Central memory CD8-positive, alpha-beta T cell (primary cell): ENCODE measurements around the gene INPP5D.
"Not testable (repeated sequence)": the region's sequence is repeated elsewhere in the genome, so short reads cannot be mapped to it uniquely, and the experiment has no call there.

ENCODE experiments used
- ATAC-seq: fragments of 150-1000 bp; cut with Tn5 transposase; replicated peaks from 2 replicates; pipeline ENCODE4 v1.10.0; 2022; ENCODE audit warnings: mild to moderate bottlenecking, moderate FRiP score, moderate number of reproducible peaks; ENCODE audit not compliant: poor library complexity, severe bottlenecking; ENCODE audit errors: extremely low read depth
- DNase-seq, 2 donors: peaks; one replicate each; pipeline ENCODE4 v3.0.0; 2021; ENCODE audit warnings: low spot score in 2 of 2
- H3K27ac Mint-ChIP-seq: one replicate; pipeline ENCODE4 v1.8.0; 2022; ENCODE audit warnings: low read depth, mild to moderate bottlenecking, moderate library complexity, mixed read lengths
- H3K27me3 Mint-ChIP-seq: one replicate; pipeline ENCODE4 v1.8.0; 2022; ENCODE audit warnings: mixed read lengths
- H3K36me3 Mint-ChIP-seq: one replicate; pipeline ENCODE4 v1.8.0; 2022; ENCODE audit warnings: mild to moderate bottlenecking, moderate library complexity, mixed read lengths; ENCODE audit not compliant: insufficient read depth
- H3K4me1 Mint-ChIP-seq: one replicate; pipeline ENCODE4 v1.8.0; 2022; ENCODE audit warnings: mixed read lengths
- H3K4me3 Mint-ChIP-seq: one replicate; pipeline ENCODE4 v1.8.0; 2022; ENCODE audit warnings: mild to moderate bottlenecking, moderate library complexity, mixed read lengths
- H3K9me3 Mint-ChIP-seq: one replicate; pipeline ENCODE4 v1.8.0; 2022; ENCODE audit warnings: mixed read lengths

INPP5D gene

GRCh38 chr2:233115121-233115520 is 55.0 kb downstream of the INPP5D start:
- H3K4me3 Mint-ChIP-seq: peak overlapping the region; percentile 52
- no peak for DNase-seq
- peaks cover 64% of the 10 kb centered on the region for H3K4me1 Mint-ChIP-seq
- peaks cover 37% of the 10 kb centered on the region for H3K36me3 Mint-ChIP-seq
- H3K9me3 Mint-ChIP-seq: no peaks in the 10 kb centered on the region
- H3K27ac Mint-ChIP-seq: peak overlapping the region; percentile 79
- ATAC-seq: no peak
- no peaks in the 10 kb centered on the region for H3K27me3 Mint-ChIP-seq

GRCh38 chr2:233115741-233116140 is 55.6 kb downstream of the INPP5D start:
- Mint-ChIP-seq H3K27ac (no peak overlapping the region), H3K9me3 (no peaks in the 10 kb centered on the region), H3K36me3 (peaks cover 35% of the 10 kb centered on the region), H3K4me3 (peak overlapping the region; percentile 52), H3K4me1 (peaks cover 64% of the 10 kb centered on the region), H3K27me3 (no peaks in the 10 kb centered on the region)
- ATAC-seq: no peak
- DNase-seq: no peak

- Mint-ChIP-seq H3K27me3 (no peaks in the 10 kb centered on the region), H3K4me1 (peaks cover 61% of the 10 kb centered on the region), H3K4me3 (peak overlapping the region; percentile 13), H3K9me3 (no peaks in the 10 kb centered on the region), H3K36me3 (peaks cover 39% of the 10 kb centered on the region), H3K27ac (peak overlapping the region; percentile 51)
- DNase-seq: no peak
- ATAC-seq: no peak
Observed at GRCh38 chr2:233116946-233117345, 56.8 kb downstream of the INPP5D start.

GRCh38 chr2:233117351-233117750 is 57.2 kb downstream of the INPP5D start:
- Mint-ChIP-seq H3K27me3 (no peaks in the 10 kb centered on the region), H3K4me1 (peaks cover 64% of the 10 kb centered on the region), H3K36me3 (peaks cover 41% of the 10 kb centered on the region), H3K27ac (peak overlapping the region; percentile 51), H3K9me3 (no peaks in the 10 kb centered on the region), H3K4me3 (no peak overlapping the region)
- DNase-seq (no peak), ATAC-seq (no peak)

- ATAC-seq (no peak), DNase-seq (no peak)
- Mint-ChIP-seq H3K4me3 (no peak overlapping the region), H3K4me1 (peaks cover 60% of the 10 kb centered on the region), H3K27ac (peak overlapping the region; percentile 69), H3K27me3 (no peaks in the 10 kb centered on the region), H3K36me3 (peaks cover 46% of the 10 kb centered on the region), H3K9me3 (no peaks in the 10 kb centered on the region)
Observed at GRCh38 chr2:233117811-233118647, 57.9 kb downstream of the INPP5D start.

- H3K36me3 Mint-ChIP-seq: peaks cover 51% of the 10 kb centered on the region
- H3K4me3 Mint-ChIP-seq: peak overlapping the region; percentile 45
- H3K4me1 Mint-ChIP-seq: peaks cover 54% of the 10 kb centered on the region
- DNase-seq (no peak), ATAC-seq (no peak)
- H3K9me3 Mint-ChIP-seq: no peaks in the 10 kb centered on the region
- no peaks in the 10 kb centered on the region for H3K27me3 Mint-ChIP-seq
- peak overlapping the region; percentile 69 for H3K27ac Mint-ChIP-seq
Observed at GRCh38 chr2:233118648-233119000, 58.5 kb downstream of the INPP5D start.

GRCh38 chr2:233119123-233119522 is 59.0 kb downstream of the INPP5D start:
- peaks cover 49% of the 10 kb centered on the region for H3K4me1 Mint-ChIP-seq
- H3K27ac Mint-ChIP-seq: peak overlapping the region; percentile 69
- H3K4me3 Mint-ChIP-seq: peak overlapping the region; percentile 45
- H3K9me3 Mint-ChIP-seq: no peaks in the 10 kb centered on the region
- H3K27me3 Mint-ChIP-seq: no peaks in the 10 kb centered on the region
- ATAC-seq (no peak), DNase-seq (no peak)
- peaks cover 50% of the 10 kb centered on the region for H3K36me3 Mint-ChIP-seq

- peaks cover 51% of the 10 kb centered on the region for H3K36me3 Mint-ChIP-seq
- H3K9me3 Mint-ChIP-seq: no peaks in the 10 kb centered on the region
- no peak for ATAC-seq
- H3K27me3 Mint-ChIP-seq: no peaks in the 10 kb centered on the region
- peak overlapping the region; percentile 69 for H3K27ac Mint-ChIP-seq
- H3K4me3 Mint-ChIP-seq: no peak overlapping the region
- no peak for DNase-seq
- peaks cover 42% of the 10 kb centered on the region for H3K4me1 Mint-ChIP-seq
Observed at GRCh38 chr2:233119806-233120205, 59.7 kb downstream of the INPP5D start.

- Mint-ChIP-seq H3K27me3 (no peaks in the 10 kb centered on the region), H3K9me3 (no peaks in the 10 kb centered on the region), H3K4me1 (peaks cover 35% of the 10 kb centered on the region), H3K36me3 (peaks cover 53% of the 10 kb centered on the region), H3K27ac (no peak overlapping the region), H3K4me3 (no peak overlapping the region)
- ATAC-seq (no peak), DNase-seq (no peak)
Observed at GRCh38 chr2:233120459-233120858, 60.3 kb downstream of the INPP5D start.

- Mint-ChIP-seq H3K4me3 (no peak overlapping the region), H3K36me3 (peaks cover 60% of the 10 kb centered on the region), H3K27ac (no peak overlapping the region), H3K27me3 (no peaks in the 10 kb centered on the region), H3K4me1 (peaks cover 34% of the 10 kb centered on the region), H3K9me3 (no peaks in the 10 kb centered on the region)
- ATAC-seq: no peak
- no peak for DNase-seq
Observed at GRCh38 chr2:233121856-233122255, 61.7 kb downstream of the INPP5D start.

- Mint-ChIP-seq H3K4me3 (no peak overlapping the region), H3K4me1 (peaks cover 33% of the 10 kb centered on the region), H3K27ac (no peak overlapping the region), H3K27me3 (no peaks in the 10 kb centered on the region), H3K36me3 (peaks cover 65% of the 10 kb centered on the region), H3K9me3 (no peaks in the 10 kb centered on the region)
- no peak for ATAC-seq
- no peak for DNase-seq
Observed at GRCh38 chr2:233122541-233122940, 62.4 kb downstream of the INPP5D start.

GRCh38 chr2:233123576-233123975 is 63.4 kb downstream of the INPP5D start:
- not testable (repeated sequence) for H3K27me3 Mint-ChIP-seq, DNase-seq, ATAC-seq, H3K9me3 Mint-ChIP-seq, H3K27ac Mint-ChIP-seq, H3K4me3 Mint-ChIP-seq
- Mint-ChIP-seq H3K4me1 (peaks cover 23% of the 10 kb centered on the region), H3K36me3 (peaks cover 63% of the 10 kb centered on the region)

- Mint-ChIP-seq H3K4me1 (peaks cover 16% of the 10 kb centered on the region), H3K27ac (no peak overlapping the region), H3K27me3 (no peaks in the 10 kb centered on the region), H3K9me3 (no peaks in the 10 kb centered on the region), H3K4me3 (no peak overlapping the region), H3K36me3 (peaks cover 63% of the 10 kb centered on the region)
- no peak for DNase-seq
- ATAC-seq: no peak
Observed at GRCh38 chr2:233124421-233125080, 64.4 kb downstream of the INPP5D start.
